ENCODE measurements around the gene GNA14.

Gene GNA14

DNA sequence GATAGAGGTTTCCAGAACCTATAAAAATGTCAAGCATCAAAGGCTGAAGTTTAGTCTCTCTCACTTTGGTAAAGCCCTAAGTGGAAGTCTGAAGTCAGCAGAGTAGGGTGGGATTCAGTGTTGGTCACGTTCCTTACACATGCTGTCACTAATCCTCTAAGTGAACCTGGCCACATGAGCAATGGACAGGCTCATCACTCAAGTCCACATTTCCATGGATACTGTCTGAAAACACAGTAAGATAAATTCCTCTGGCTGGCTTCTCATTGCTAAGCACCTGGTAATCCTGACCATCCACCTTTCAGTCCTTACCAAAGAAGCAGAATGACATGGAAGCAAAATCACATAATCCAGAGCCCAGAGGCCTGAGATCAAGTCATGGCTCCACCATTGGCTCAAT lies 43.8 kb downstream of the GNA14 start:
- in situ Hi-C loops (cut with MboI; ENCODE audit: low pct_unique_long_range_greater_than_20kb, low sequenced_read_pairs, unreplicated experiment) = no loop called here

DNA sequence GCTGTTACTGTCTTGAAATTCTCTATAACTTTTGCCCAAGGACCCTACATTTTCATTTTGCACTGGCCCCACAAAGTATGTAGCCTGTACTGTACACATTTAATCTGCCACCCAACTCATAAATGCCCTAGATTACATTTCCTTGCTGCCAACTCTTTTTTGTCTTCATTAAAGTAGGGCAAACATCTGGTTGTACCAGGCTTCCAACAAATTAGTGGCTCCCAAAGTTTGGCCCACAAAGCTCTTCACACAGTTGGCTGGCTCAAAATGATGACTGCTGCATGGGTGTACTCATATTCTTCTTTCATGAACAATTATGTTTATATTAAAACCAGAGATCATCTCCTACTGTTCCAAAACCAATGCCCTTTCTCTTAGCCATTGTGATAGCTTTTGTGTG lies 45.3 kb downstream of the GNA14 start:
- in situ Hi-C loops (cut with MboI; ENCODE audit: low pct_unique_long_range_greater_than_20kb, low sequenced_read_pairs, unreplicated experiment) = no loop called here
- no peak for DNase-seq (ENCODE audit: low spot score)
- TF ChIP-seq, protein P1, sequence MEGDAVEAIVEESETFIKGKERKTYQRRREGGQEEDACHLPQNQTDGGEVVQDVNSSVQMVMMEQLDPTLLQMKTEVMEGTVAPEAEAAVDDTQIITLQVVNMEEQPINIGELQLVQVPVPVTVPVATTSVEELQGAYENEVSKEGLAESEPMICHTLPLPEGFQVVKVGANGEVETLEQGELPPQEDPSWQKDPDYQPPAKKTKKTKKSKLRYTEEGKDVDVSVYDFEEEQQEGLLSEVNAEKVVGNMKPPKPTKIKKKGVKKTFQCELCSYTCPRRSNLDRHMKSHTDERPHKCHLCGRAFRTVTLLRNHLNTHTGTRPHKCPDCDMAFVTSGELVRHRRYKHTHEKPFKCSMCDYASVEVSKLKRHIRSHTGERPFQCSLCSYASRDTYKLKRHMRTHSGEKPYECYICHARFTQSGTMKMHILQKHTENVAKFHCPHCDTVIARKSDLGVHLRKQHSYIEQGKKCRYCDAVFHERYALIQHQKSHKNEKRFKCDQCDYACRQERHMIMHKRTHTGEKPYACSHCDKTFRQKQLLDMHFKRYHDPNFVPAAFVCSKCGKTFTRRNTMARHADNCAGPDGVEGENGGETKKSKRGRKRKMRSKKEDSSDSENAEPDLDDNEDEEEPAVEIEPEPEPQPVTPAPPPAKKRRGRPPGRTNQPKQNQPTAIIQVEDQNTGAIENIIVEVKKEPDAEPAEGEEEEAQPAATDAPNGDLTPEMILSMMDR (IDR thresholded peaks at IDR 0.05; ENCODE audit: extremely low read depth, insufficient read depth, missing control alignments) = no peak

More for the DNA sequence above, 43.8 kb downstream of the GNA14 start:
- DNase-seq (ENCODE audit: low spot score) = no peak
- TF ChIP-seq, protein P1 (IDR thresholded peaks at IDR 0.05; ENCODE audit: extremely low read depth, insufficient read depth, missing control alignments) = no peak

DNA sequence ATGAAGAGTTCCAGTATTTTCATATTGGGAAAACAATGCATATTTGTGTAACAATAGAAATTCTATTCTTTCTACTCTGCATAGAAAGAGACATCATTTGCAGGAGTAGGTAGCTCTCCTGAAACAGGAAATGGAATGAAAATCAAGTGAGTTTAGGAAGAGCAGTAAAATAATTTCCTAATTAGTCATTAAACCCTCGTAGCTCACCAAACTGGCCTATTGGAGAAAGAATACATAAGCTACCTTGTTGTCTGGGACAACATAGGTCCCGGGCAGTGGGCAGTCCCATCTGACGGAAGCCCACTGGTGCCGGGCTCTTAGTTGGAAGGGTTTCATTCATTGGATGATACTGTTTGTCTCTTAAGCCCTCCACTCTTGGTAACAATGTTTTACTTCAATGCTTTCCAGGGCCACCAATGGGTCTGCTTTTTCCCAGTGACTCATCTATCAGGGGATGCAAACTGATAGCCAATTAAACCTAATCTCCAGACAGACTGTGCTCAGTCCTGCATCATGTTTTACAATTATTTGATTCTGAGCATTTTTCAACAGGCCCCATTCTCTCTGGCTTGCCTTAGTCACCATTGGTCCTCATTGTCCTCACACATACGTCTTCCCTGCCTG lies 46.5 kb downstream of the GNA14 start:
- DNase-seq (ENCODE audit: low spot score) = no peak
- in situ Hi-C loops (cut with MboI; ENCODE audit: low pct_unique_long_range_greater_than_20kb, low sequenced_read_pairs, unreplicated experiment) = no loop called here

GRCh38 chr9:77600810-77601209 lies 47.3 kb downstream of the GNA14 start:
- TF ChIP-seq, protein P1 (IDR thresholded peaks at IDR 0.05; ENCODE audit: extremely low read depth, insufficient read depth, missing control alignments) = no peak
- DNase-seq (ENCODE audit: low spot score) = no peak
- in situ Hi-C loops (cut with MboI; ENCODE audit: low pct_unique_long_range_greater_than_20kb, low sequenced_read_pairs, unreplicated experiment) = no loop called here

More for the DNA sequence above, 46.5 kb downstream of the GNA14 start:
- TF ChIP-seq, protein P1 (IDR thresholded peaks at IDR 0.05; ENCODE audit: extremely low read depth, insufficient read depth, missing control alignments) = no peak

GRCh38 chr9:77599492-77599891 lies 48.6 kb downstream of the GNA14 start:
- no peak for DNase-seq (ENCODE audit: low spot score)
- in situ Hi-C loops (cut with MboI; ENCODE audit: low pct_unique_long_range_greater_than_20kb, low sequenced_read_pairs, unreplicated experiment) = no loop called here
- TF ChIP-seq, protein P1 (IDR thresholded peaks at IDR 0.05; ENCODE audit: extremely low read depth, insufficient read depth, missing control alignments) = no peak

DNA sequence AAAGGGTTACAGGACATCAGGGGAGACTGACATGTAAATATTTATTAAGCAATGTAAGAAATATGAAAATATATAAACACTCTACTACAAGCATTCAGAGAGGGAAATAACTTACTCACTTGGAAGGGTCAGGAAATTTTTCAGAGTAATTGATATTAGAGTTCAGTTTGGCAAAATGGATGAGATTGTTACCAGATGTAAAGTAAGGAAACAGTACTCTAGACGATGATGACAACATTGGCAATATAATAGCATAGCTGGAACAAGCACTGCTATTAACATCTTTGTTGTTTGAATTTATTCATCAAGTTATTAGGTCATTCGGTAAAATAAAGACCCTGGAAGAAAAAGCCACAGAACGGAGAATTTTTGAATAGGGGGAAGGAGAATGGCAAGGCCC lies 49.1 kb downstream of the GNA14 start:
- TF ChIP-seq, protein P1 (IDR thresholded peaks at IDR 0.05; ENCODE audit: extremely low read depth, insufficient read depth, missing control alignments) = no peak
- in situ Hi-C loops (cut with MboI; ENCODE audit: low pct_unique_long_range_greater_than_20kb, low sequenced_read_pairs, unreplicated experiment) = no loop called here
- DNase-seq (ENCODE audit: low spot score) = no peak
